Raji (cell line): ENCODE data around the gene OR56A5.

Experiments used
- POLR2A ChIP-seq: IDR thresholded peaks from 2 replicates; pipeline ENCODE4 v1.6.1; 2011; ENCODE audit warnings: low read depth, low read length, control low read depth; ENCODE audit not compliant: insufficient read depth

OR56A5 gene

GRCh38 chr11:5968394-5968793 is at the start of gene OR56A5:
TSS of gene OR56A5 (minus strand) at chr11:5968494. CDS start at chr11:5968494, 0 bp downstream.
- no peak for TF ChIP-seq POLR2A

- TF ChIP-seq POLR2A = no peak
Measured at GRCh38 chr11:6013042-6013441, 44.7 kb upstream of the OR56A5 start.

- TF ChIP-seq POLR2A = no peak
Measured at GRCh38 chr11:6012035-6012668, 43.9 kb upstream of the OR56A5 start.

GRCh38 chr11:6006846-6007245 is 38.6 kb upstream of the OR56A5 start, which contains the start of gene OR56A4:
TSS of gene OR56A4 (minus strand) at chr11:6006946. CDS start at chr11:6002992, 3,954 bp downstream.
- no peak for TF ChIP-seq POLR2A

- TF ChIP-seq POLR2A = no peak
Measured at GRCh38 chr11:6006395-6006794, 38.1 kb upstream of the OR56A5 start.

GRCh38 chr11:6002202-6002699 is 34.0 kb upstream of the OR56A5 start:
- TF ChIP-seq POLR2A = no peak

- TF ChIP-seq POLR2A = no peak
Measured at GRCh38 chr11:5994791-5995190, 26.5 kb upstream of the OR56A5 start.

- TF ChIP-seq POLR2A = no peak
Measured at GRCh38 chr11:5992604-5993251, 24.4 kb upstream of the OR56A5 start.

GRCh38 chr11:5992150-5992549 is 23.9 kb upstream of the OR56A5 start:
- no peak for TF ChIP-seq POLR2A

- no peak for TF ChIP-seq POLR2A
Measured at GRCh38 chr11:5989203-5989602, 20.9 kb upstream of the OR56A5 start.

- TF ChIP-seq POLR2A = no peak
Measured at GRCh38 chr11:5986885-5987284, 18.6 kb upstream of the OR56A5 start, which contains the start of gene OR52L1. TSS of gene OR52L1 (minus strand) at chr11:5986985. CDS start at chr11:5986930, 55 bp downstream.

GRCh38 chr11:5983443-5983842 is 15.1 kb upstream of the OR56A5 start:
- no peak for TF ChIP-seq POLR2A

GRCh38 chr11:5973530-5973929 is 5.2 kb upstream of the OR56A5 start:
- no peak for TF ChIP-seq POLR2A

- TF ChIP-seq POLR2A = no peak
Measured at GRCh38 chr11:5967708-5968107, 586 bp downstream of the OR56A5 start.

GRCh38 chr11:5966958-5967357 is 1.3 kb downstream of the OR56A5 start:
- no peak for TF ChIP-seq POLR2A

- TF ChIP-seq POLR2A = no peak
Measured at GRCh38 chr11:5955586-5955985, 12.7 kb downstream of the OR56A5 start.
